ENCODE results near the gene ZNF774. TPM values are rescaled to one million over a fixed set of nuclear protein-coding genes. Genes with fewer than 3 reads are reported as not detected.

The ZNF774 gene
- polyA plus RNA-seq, 1 donor (not counting 4 experiments of a cell fraction or from before 2014, with no cell fraction given): 2.3 TPM

- peaks cover 4% of the 10 kb centered on the region for H3K9me1 ChIP-seq (ENCODE audit: control insufficient read depth, extremely low read depth, insufficient read depth, low read length)
- peaks cover 4% of the 10 kb centered on the region for H4K20me1 ChIP-seq (ENCODE audit: control insufficient read depth, extremely low read depth, insufficient read depth, low read length)
- peaks cover 46% of the 10 kb centered on the region for H3K4me1 ChIP-seq (ENCODE audit: control insufficient read depth, extremely low read depth, insufficient read depth, low read length)
- H3K79me2 ChIP-seq (ENCODE audit: control insufficient read depth, insufficient read depth, low read length): peaks cover 96% of the 10 kb centered on the region
- no peak for TF ChIP-seq CTCF (optimal IDR thresholded peaks at IDR 0.05 in 1 of 3, IDR thresholded peaks at IDR 0.05 in 1 of 3, conservative IDR thresholded peaks at IDR 0.05 in 1 of 3; ENCODE audit: extremely low read depth in 1 of 3, insufficient read depth in 2 of 3, low read length in 3 of 3)
- no peak for TF ChIP-seq EZH2 (IDR thresholded peaks at IDR 0.05; ENCODE audit: low read length)
- H3K27me3 ChIP-seq (ENCODE audit: control insufficient read depth, extremely low read depth, insufficient read depth, low read length): no peaks in the 10 kb centered on the region
- H3K9ac ChIP-seq (ENCODE audit: control insufficient read depth, extremely low read depth, insufficient read depth, low read length): no peak overlapping the region
- H3K9me3 ChIP-seq (ENCODE audit: control insufficient read depth, low read depth, low read length): no peaks in the 10 kb centered on the region
- no peak overlapping the region for H3K4me2 ChIP-seq (ENCODE audit: control insufficient read depth, extremely low read depth, insufficient read depth, low read depth, low read length)
- H3K27ac ChIP-seq (ENCODE audit: control insufficient read depth, insufficient read depth, low read length): no peak overlapping the region
- FAIRE-seq (no peak), DNase-seq (ENCODE audit: low read depth, low spot score) (no peak)
- H2AFZ ChIP-seq (ENCODE audit: control insufficient read depth, low read length): no peak overlapping the region
- peaks cover 2 to 19% of the 10 kb centered on the region in 2 experiments for H3K36me3 ChIP-seq (ENCODE audit: control insufficient read depth in 2 of 2, extremely low read depth in 1 of 2, insufficient read depth in 2 of 2, low read length in 2 of 2)
- H3K4me3 ChIP-seq (ENCODE audit: control insufficient read depth in 2 of 3, extremely low read depth in 1 of 3, insufficient read depth in 2 of 3, low read depth in 1 of 3, low read length in 3 of 3): no peak overlapping the region
- dilution Hi-C loops (cut with MboI; ENCODE audit: extremely low pct_ligation_motif_present, low sequenced_read_pairs): no loop called here
These were observed 44.2 kb downstream of the ZNF774 start for GRCh38 chr15:90396321-90396720.

- DNase-seq (ENCODE audit: low read depth, low spot score): no peak
- H3K9ac ChIP-seq (ENCODE audit: control insufficient read depth, extremely low read depth, insufficient read depth, low read length): peak overlapping the region; percentile 64
These were observed 48.1 kb downstream of the ZNF774 start for GRCh38 chr15:90400005-90400758.

More at GRCh38 chr15:90400005-90400758, 48.1 kb downstream of the ZNF774 start:
- peaks cover 4% of the 10 kb centered on the region for H3K9me1 ChIP-seq (ENCODE audit: control insufficient read depth, extremely low read depth, insufficient read depth, low read length)
- H3K4me3 ChIP-seq (ENCODE audit: control insufficient read depth in 2 of 3, extremely low read depth in 1 of 3, insufficient read depth in 2 of 3, low read depth in 1 of 3, low read length in 3 of 3): peak overlapping the region in 2 of 3 experiments; percentile 17 to 51
- peak overlapping the region; percentile 90 for H3K27ac ChIP-seq (ENCODE audit: control insufficient read depth, insufficient read depth, low read length)
- no peak for FAIRE-seq
- H3K27me3 ChIP-seq (ENCODE audit: control insufficient read depth, extremely low read depth, insufficient read depth, low read length): no peaks in the 10 kb centered on the region
- H3K4me2 ChIP-seq (ENCODE audit: control insufficient read depth, extremely low read depth, insufficient read depth, low read depth, low read length): peak overlapping the region; percentile 69
- H4K20me1 ChIP-seq (ENCODE audit: control insufficient read depth, extremely low read depth, insufficient read depth, low read length): peaks cover 10% of the 10 kb centered on the region
- peaks cover 54% of the 10 kb centered on the region for H3K4me1 ChIP-seq (ENCODE audit: control insufficient read depth, extremely low read depth, insufficient read depth, low read length)
- no peaks in the 10 kb centered on the region for H3K9me3 ChIP-seq (ENCODE audit: control insufficient read depth, low read depth, low read length)
- no peak overlapping the region for H2AFZ ChIP-seq (ENCODE audit: control insufficient read depth, low read length)
- peaks cover 0 to 12% of the 10 kb centered on the region in 2 experiments for H3K36me3 ChIP-seq (ENCODE audit: control insufficient read depth in 2 of 2, extremely low read depth in 1 of 2, insufficient read depth in 2 of 2, low read length in 2 of 2)
- dilution Hi-C loops (cut with MboI; ENCODE audit: extremely low pct_ligation_motif_present, low sequenced_read_pairs): no loop called here
- peaks cover 94% of the 10 kb centered on the region for H3K79me2 ChIP-seq (ENCODE audit: control insufficient read depth, insufficient read depth, low read length)
- TF ChIP-seq EZH2 (IDR thresholded peaks at IDR 0.05; ENCODE audit: low read length) (no peak), CTCF (optimal IDR thresholded peaks at IDR 0.05 in 1 of 3, IDR thresholded peaks at IDR 0.05 in 1 of 3, conservative IDR thresholded peaks at IDR 0.05 in 1 of 3; ENCODE audit: extremely low read depth in 1 of 3, insufficient read depth in 2 of 3, low read length in 3 of 3) (no peak)
